ENCODE measurements around the gene RAD51B.
"Not testable (repeated sequence)": the region's sequence is repeated elsewhere in the genome, so short reads cannot be mapped to it uniquely, and the experiment has no call there.

Gene RAD51B

GRCh38 chr14:68696266-68696665 is 876.7 kb downstream of the RAD51B start:
- no peak overlapping the region for H3K4me3 ChIP-seq (replicated peaks; ENCODE audit: insufficient read depth, low read length)
- no peak for TF ChIP-seq POLR2AphosphoS5 (IDR thresholded peaks at IDR 0.05; ENCODE audit: low read depth)
- TF ChIP-seq CTCF (IDR thresholded peaks at IDR 0.05; ENCODE audit: insufficient read depth, low read length), result no peak
- no peak for TF ChIP-seq REST (IDR thresholded peaks at IDR 0.05; ENCODE audit: insufficient replicate concordance, low read depth)
- no peak for TF ChIP-seq GABPA (IDR thresholded peaks at IDR 0.05; ENCODE audit: low read depth)
- no peak for TF ChIP-seq SPI1 (IDR thresholded peaks at IDR 0.05; ENCODE audit: borderline replicate concordance, low read depth)
- no peak overlapping the region for H3K27ac ChIP-seq (replicated peaks)
- no peak for DNase-seq (ENCODE audit: low read depth in 1 of 2, low spot score in 1 of 2)
- H3K27me3 ChIP-seq (ENCODE audit: insufficient read depth, poor library complexity, severe bottlenecking), result no peaks in the 10 kb centered on the region

DNA sequence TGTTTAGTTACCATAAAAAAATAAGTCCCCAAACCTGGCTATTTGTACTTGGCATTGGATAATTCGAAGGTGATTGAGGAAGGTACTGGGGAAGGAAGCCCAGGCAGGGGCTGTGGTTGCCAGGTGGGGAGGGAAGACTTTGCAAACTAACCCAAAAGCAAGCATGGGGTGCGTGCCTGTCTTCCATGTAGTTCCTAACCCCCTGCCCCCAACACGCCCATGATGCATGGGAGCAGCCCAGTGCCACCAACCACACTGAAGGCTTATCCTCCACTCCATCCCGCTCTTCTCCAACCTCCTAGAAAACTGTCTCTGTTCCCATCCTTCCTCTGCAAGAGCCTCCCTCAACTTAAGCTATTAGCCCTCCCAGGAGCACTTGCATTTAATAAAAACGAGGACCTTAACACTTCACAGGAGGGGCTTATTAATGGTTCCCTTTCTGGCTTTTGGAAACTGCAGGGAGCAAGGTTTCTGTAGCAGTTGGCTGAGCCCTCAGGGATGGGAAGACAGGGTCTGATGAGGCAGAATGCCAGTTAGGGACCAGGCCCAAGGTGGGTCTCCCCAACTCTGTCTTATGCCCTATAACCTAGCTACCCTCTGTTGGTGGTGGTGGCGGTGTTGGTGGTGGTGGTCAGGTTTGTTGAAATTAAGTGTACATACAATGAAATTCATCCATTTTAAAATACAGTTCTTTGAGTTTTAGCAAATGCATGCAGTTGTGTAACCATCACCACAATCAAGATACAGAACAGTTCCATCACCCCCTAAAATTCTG is 877.3 kb downstream of the RAD51B start:
- no peak overlapping the region for H3K27ac ChIP-seq (replicated peaks)
- DNase-seq (ENCODE audit: low read depth in 1 of 2, low spot score in 1 of 2), result no peak
- H3K27me3 ChIP-seq (ENCODE audit: insufficient read depth, poor library complexity, severe bottlenecking), result no peaks in the 10 kb centered on the region
- TF ChIP-seq SPI1 (IDR thresholded peaks at IDR 0.05; ENCODE audit: borderline replicate concordance, low read depth), result no peak
- TF ChIP-seq GABPA (IDR thresholded peaks at IDR 0.05; ENCODE audit: low read depth), result no peak
- TF ChIP-seq CTCF (IDR thresholded peaks at IDR 0.05; ENCODE audit: insufficient read depth, low read length), result no peak
- no peak for TF ChIP-seq REST (IDR thresholded peaks at IDR 0.05; ENCODE audit: insufficient replicate concordance, low read depth)
- H3K4me3 ChIP-seq (replicated peaks; ENCODE audit: insufficient read depth, low read length), result no peak overlapping the region

GRCh38 chr14:68698773-68699172 is 879.2 kb downstream of the RAD51B start:
- H3K4me3 ChIP-seq (replicated peaks; ENCODE audit: insufficient read depth, low read length); H3K27me3 ChIP-seq (ENCODE audit: insufficient read depth, poor library complexity, severe bottlenecking); DNase-seq (ENCODE audit: low read depth in 1 of 2, low spot score in 1 of 2); H3K27ac ChIP-seq (replicated peaks): not testable (repeated sequence)

DNA sequence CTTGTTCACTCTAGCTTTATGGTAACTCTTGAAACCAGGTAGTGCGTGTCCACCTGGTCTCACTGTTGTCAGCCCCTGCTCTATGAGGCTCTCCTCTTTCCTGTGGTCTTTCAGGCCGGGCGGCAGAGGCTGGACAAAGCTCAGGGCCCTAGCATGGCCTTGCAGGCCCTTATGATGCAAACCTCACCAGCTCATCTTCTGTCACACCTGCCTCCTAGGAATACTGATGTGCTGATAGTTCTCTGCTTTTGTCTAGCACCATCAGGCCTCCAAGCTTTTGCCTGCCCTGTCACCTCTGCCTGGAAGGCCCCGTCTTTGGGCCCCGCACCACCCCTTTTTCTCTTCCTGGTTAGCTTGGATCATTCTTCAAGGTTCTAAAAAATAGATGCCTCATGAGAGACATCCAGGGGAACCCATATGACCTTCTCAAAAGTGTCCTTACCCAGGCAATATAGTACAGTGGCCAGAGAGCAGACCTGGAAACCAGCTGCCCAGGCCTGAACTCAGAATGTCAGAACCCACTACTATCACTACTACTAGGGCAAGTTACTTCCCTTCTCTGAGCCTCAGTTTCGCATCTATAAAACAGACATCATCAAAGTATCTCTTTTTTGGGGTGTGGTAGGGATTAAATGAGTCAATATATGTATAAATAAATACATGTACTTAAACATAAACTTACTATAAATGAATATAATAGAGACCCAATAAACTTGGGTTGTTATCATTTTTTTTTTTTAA is 881.6 kb downstream of the RAD51B start:
- TF ChIP-seq CTCF (IDR thresholded peaks at IDR 0.05; ENCODE audit: insufficient read depth, low read length) (no peak), REST (IDR thresholded peaks at IDR 0.05; ENCODE audit: insufficient replicate concordance, low read depth) (no peak), GABPA (IDR thresholded peaks at IDR 0.05; ENCODE audit: low read depth) (no peak), SPI1 (IDR thresholded peaks at IDR 0.05; ENCODE audit: borderline replicate concordance, low read depth) (no peak), POLR2AphosphoS5 (IDR thresholded peaks at IDR 0.05; ENCODE audit: low read depth) (no peak)
- H3K27me3 ChIP-seq (ENCODE audit: insufficient read depth, poor library complexity, severe bottlenecking), result no peaks in the 10 kb centered on the region
- no peak overlapping the region for H3K4me3 ChIP-seq (replicated peaks; ENCODE audit: insufficient read depth, low read length)
- DNase-seq (ENCODE audit: low read depth in 1 of 2, low spot score in 1 of 2), result no peak
- H3K27ac ChIP-seq (replicated peaks), result no peak overlapping the region

All from HL-60 (cell line).